ENCODE measurements around the gene LRRC1.

- TF ChIP-seq CTCF (conservative IDR thresholded peaks at IDR 0.05 in 1 of 2, IDR thresholded peaks at IDR 0.05 in 1 of 2; ENCODE audit: low read depth in 1 of 2, low read length in 2 of 2) (no peak), EZH2 (IDR thresholded peaks at IDR 0.05; ENCODE audit: low read length, missing control alignments) (no peak)
Observed at GRCh38 chr6:53808302-53808881, 13.6 kb downstream of the LRRC1 start.

All from fibroblast of lung (primary cell).